RWPE1 (cell line): ENCODE results near the gene OAF.

Experiments
- CTCF ChIA-PET: fragments of 350-600 bp; sonication (Branson Sonifier 250); formaldehyde crosslinking; extraction: SDS; loops from one replicate; lab custom pipeline; 2021; lab: Yijun Ruan, JAX
- POLR2A ChIA-PET: fragments of 400-600 bp; formaldehyde crosslinking; extraction: SDS; loops from one replicate; lab custom pipeline; 2020; ENCODE audit warnings: antibody characterized with exemption; ENCODE audit not compliant: low non-redundant PET; lab: Yijun Ruan, JAX
- DNase-seq: peaks from one replicate; pipeline ENCODE4 v3.0.0; 2012; ENCODE audit warnings: low spot score
- H3K27ac ChIP-seq: fragments of 450-650 bp; 2 replicates; pipeline ENCODE4 v1.5.1; 2017
- TF ChIP-seq, protein P1 (sequence below): fragments of 450-650 bp; conservative IDR thresholded peaks from 2 replicates; pipeline ENCODE4 v1.5.1; 2017; ENCODE audit warnings: low read depth, mild to moderate bottlenecking

Gene OAF

DNA sequence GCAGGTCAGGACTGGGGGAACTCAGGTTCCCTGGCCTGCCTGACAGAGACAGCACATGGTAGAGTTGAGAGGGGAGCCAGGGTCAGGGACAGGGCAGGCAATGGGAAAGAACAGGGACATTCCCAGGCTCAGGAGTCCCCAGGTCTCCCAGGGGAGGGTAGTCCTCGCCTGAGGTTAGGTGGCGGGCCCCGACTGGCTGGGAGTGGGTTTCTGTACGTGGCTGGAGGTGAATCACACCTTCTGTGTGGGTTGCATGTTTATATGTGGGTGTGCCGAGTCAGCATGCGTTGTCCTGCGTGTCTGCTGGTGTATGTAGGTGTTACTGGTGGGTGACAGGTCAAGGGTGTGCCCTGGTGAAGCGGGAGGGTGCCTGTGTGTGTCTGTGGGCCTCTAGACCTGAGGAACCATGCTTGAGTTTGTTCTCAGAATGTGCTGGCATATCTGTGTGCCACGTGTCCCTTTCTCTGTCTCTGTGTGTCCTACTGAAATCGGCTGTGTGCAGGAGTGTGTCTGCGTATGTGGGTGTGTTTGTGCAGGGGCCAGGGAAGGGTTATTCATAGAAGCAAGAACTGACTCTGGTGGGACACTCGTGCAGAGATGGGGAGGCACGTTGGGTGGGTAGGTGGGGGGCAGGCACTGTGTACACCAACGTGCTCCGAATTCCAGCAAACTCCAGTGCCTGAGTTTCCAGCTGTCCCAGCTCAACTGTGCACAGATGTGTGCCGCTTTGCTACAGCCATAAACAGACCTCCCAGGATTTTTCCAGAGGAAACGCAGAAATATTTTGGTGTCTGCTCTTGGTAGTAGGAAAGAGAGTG lies 23.8 kb upstream of the OAF start:
- ChIA-PET CTCF (no interaction called here), POLR2A (no interaction called here)
- DNase-seq = peak; percentile 16
- no peak overlapping the region for H3K27ac ChIP-seq
- TF ChIP-seq, protein P1, sequence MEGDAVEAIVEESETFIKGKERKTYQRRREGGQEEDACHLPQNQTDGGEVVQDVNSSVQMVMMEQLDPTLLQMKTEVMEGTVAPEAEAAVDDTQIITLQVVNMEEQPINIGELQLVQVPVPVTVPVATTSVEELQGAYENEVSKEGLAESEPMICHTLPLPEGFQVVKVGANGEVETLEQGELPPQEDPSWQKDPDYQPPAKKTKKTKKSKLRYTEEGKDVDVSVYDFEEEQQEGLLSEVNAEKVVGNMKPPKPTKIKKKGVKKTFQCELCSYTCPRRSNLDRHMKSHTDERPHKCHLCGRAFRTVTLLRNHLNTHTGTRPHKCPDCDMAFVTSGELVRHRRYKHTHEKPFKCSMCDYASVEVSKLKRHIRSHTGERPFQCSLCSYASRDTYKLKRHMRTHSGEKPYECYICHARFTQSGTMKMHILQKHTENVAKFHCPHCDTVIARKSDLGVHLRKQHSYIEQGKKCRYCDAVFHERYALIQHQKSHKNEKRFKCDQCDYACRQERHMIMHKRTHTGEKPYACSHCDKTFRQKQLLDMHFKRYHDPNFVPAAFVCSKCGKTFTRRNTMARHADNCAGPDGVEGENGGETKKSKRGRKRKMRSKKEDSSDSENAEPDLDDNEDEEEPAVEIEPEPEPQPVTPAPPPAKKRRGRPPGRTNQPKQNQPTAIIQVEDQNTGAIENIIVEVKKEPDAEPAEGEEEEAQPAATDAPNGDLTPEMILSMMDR = no peak

- ChIA-PET CTCF (no interaction called here), POLR2A (no interaction called here)
- H3K27ac ChIP-seq = no peak overlapping the region
- TF ChIP-seq, protein P1 = no peak
- no peak for DNase-seq
These were observed 22.5 kb upstream of the OAF start for GRCh38 chr11:120188371-120188770.

GRCh38 chr11:120188811-120189455 lies 21.9 kb upstream of the OAF start:
- DNase-seq = no peak
- no peak overlapping the region for H3K27ac ChIP-seq
- CTCF ChIA-PET = no interaction called here
- POLR2A ChIA-PET = no interaction called here
- TF ChIP-seq, protein P1 = no peak

DNA sequence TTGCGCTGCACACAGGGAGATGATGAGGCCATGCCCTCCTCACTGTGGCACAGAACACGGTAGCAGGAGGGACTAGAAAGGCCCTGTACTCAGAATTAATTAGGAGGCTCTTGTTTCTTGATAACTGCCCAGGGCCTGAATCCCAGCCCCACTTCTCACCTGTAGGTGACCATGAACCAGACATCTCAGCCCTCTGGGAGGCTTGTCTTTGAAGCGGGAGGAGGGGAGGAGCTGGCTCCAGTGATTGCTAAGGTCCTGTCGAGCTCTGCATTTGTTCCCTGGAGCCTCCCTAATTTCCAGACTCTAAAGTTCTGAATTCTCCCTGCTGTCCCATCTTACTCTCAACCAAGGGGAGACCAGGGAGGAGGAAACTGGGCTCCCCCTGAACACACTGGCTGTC lies 19.8 kb upstream of the OAF start:
- DNase-seq = no peak
- TF ChIP-seq, protein P1 = no peak
- CTCF ChIA-PET = no interaction called here
- POLR2A ChIA-PET = no interaction called here
- H3K27ac ChIP-seq = no peak overlapping the region

GRCh38 chr11:120192831-120193625 lies 17.8 kb upstream of the OAF start:
- H3K27ac ChIP-seq = no peak overlapping the region
- ChIA-PET CTCF (no interaction called here), POLR2A (no interaction called here)
- no peak for DNase-seq
- TF ChIP-seq, protein P1 = no peak

GRCh38 chr11:120194166-120194565 lies 16.7 kb upstream of the OAF start:
- H3K27ac ChIP-seq = no peak overlapping the region
- CTCF ChIA-PET = interaction anchor here (0.5 to 0.6 kb wide), 2 partner anchors 12 to 112 kb away, joined by 3 read pairs; no protein-coding TSS in a partner anchor
- no peak for DNase-seq
- POLR2A ChIA-PET = no interaction called here
- TF ChIP-seq, protein P1 = no peak
